Amniotic epithelial cell (primary cell): ENCODE measurements around the gene CACNA1I.
A peak's percentile ranks its signal among the peaks of the same experiment; 100 is the strongest.

Experiments used
- DNase-seq: peaks from one replicate; pipeline ENCODE4 v3.0.0-alpha.2; 2010; ENCODE audit warnings: low read depth

The CACNA1I gene

GRCh38 chr22:39535831-39536449 is 34.6 kb upstream of the CACNA1I start:
- no peak for DNase-seq

GRCh38 chr22:39536711-39537110 is 33.8 kb upstream of the CACNA1I start:
- DNase-seq, result no peak

GRCh38 chr22:39537975-39538374 is 32.6 kb upstream of the CACNA1I start:
- no peak for DNase-seq

GRCh38 chr22:39543095-39543494 is 27.5 kb upstream of the CACNA1I start:
- DNase-seq, result no peak

- no peak for DNase-seq
Measured at GRCh38 chr22:39545386-39546365, 24.9 kb upstream of the CACNA1I start.

GRCh38 chr22:39546889-39547586 is 23.5 kb upstream of the CACNA1I start:
- DNase-seq, result no peak

GRCh38 chr22:39547587-39547947 is 23.0 kb upstream of the CACNA1I start:
- no peak for DNase-seq

GRCh38 chr22:39553429-39553828 is 17.1 kb upstream of the CACNA1I start:
- DNase-seq, result no peak

- DNase-seq, result no peak
Measured at GRCh38 chr22:39554151-39554550, 16.4 kb upstream of the CACNA1I start.

GRCh38 chr22:39556970-39557841 is 13.3 kb upstream of the CACNA1I start:
- peak; percentile 12 for DNase-seq

- no peak for DNase-seq
Measured at GRCh38 chr22:39558254-39558727, 12.3 kb upstream of the CACNA1I start.

GRCh38 chr22:39558950-39559349 is 11.6 kb upstream of the CACNA1I start:
- DNase-seq, result no peak

GRCh38 chr22:39559456-39560105 is 11.0 kb upstream of the CACNA1I start:
- DNase-seq, result no peak

- DNase-seq, result no peak
Measured at GRCh38 chr22:39560127-39560526, 10.4 kb upstream of the CACNA1I start.

GRCh38 chr22:39562839-39563489 is 7.6 kb upstream of the CACNA1I start:
- no peak for DNase-seq

- no peak for DNase-seq
Measured at GRCh38 chr22:39563571-39564428, 6.8 kb upstream of the CACNA1I start.

GRCh38 chr22:39565414-39565944 is 5.1 kb upstream of the CACNA1I start:
- DNase-seq, result no peak

GRCh38 chr22:39567135-39567946 is 3.2 kb upstream of the CACNA1I start:
- no peak for DNase-seq
